NCI-H748 (cell line): ENCODE results near the gene CDC73.

Source experiments
- DNase-seq: peaks from one replicate; lab custom pipeline; 2025; ENCODE audit not compliant: unreplicated experiment; lab: John Stamatoyannopoulos, UW

Gene CDC73

GRCh38 chr1:193121616-193122593 is at the start of gene CDC73:
Gene CDC73 (plus strand): TSS chr1:193122031. CDS start chr1:193122201, 170 bp downstream.
- peak; percentile 95 for DNase-seq

GRCh38 chr1:193077991-193078390 is 43.8 kb upstream of the CDC73 start:
- no peak for DNase-seq

- no peak for DNase-seq
Observed at GRCh38 chr1:193079187-193079586, 42.6 kb upstream of the CDC73 start.

- DNase-seq: no peak
Observed at GRCh38 chr1:193083365-193084088, 38.3 kb upstream of the CDC73 start.

GRCh38 chr1:193085263-193085662 is 36.6 kb upstream of the CDC73 start:
- peak; percentile 36 for DNase-seq

- DNase-seq: no peak
Observed at GRCh38 chr1:193086342-193086741, 35.5 kb upstream of the CDC73 start.

- no peak for DNase-seq
Observed at GRCh38 chr1:193087893-193088292, 33.9 kb upstream of the CDC73 start.

- no peak for DNase-seq
Observed at GRCh38 chr1:193090865-193091264, 31.0 kb upstream of the CDC73 start.

GRCh38 chr1:193094112-193094511 is 27.7 kb upstream of the CDC73 start:
- no peak for DNase-seq

- no peak for DNase-seq
Observed at GRCh38 chr1:193102662-193103061, 19.2 kb upstream of the CDC73 start.

GRCh38 chr1:193103759-193104501 is 17.9 kb upstream of the CDC73 start:
- DNase-seq: no peak

GRCh38 chr1:193104502-193104906 is 17.3 kb upstream of the CDC73 start:
- DNase-seq: peak; percentile 68

- DNase-seq: peak; percentile 86
Observed at GRCh38 chr1:193104907-193105820, 16.7 kb upstream of the CDC73 start, which contains the start of gene GLRX2. Gene GLRX2 (minus strand): TSS chr1:193105414. CDS start chr1:193105382, 32 bp downstream.

- peak; percentile 26 for DNase-seq
Observed at GRCh38 chr1:193105821-193106177, 16.0 kb upstream of the CDC73 start.

GRCh38 chr1:193108471-193108870 is 13.4 kb upstream of the CDC73 start:
- no peak for DNase-seq

- no peak for DNase-seq
Observed at GRCh38 chr1:193109619-193110018, 12.2 kb upstream of the CDC73 start.

- no peak for DNase-seq
Observed at GRCh38 chr1:193110246-193110645, 11.6 kb upstream of the CDC73 start.

- no peak for DNase-seq
Observed at GRCh38 chr1:193110864-193111263, 11.0 kb upstream of the CDC73 start.

- no peak for DNase-seq
Observed at GRCh38 chr1:193111641-193112090, 10.2 kb upstream of the CDC73 start.
